Activated gamma-delta T cell treated with Interleukin-2 at 50 U/mL for 16 hours (primary cell): ENCODE measurements around the gene AHNAK2.
A peak's percentile ranks its signal among the peaks of the same experiment; 100 is the strongest.

Experiments
- DNase-seq: peaks from one replicate; pipeline ENCODE4 v3.0.0-alpha.2; 2020

The AHNAK2 gene

DNA sequence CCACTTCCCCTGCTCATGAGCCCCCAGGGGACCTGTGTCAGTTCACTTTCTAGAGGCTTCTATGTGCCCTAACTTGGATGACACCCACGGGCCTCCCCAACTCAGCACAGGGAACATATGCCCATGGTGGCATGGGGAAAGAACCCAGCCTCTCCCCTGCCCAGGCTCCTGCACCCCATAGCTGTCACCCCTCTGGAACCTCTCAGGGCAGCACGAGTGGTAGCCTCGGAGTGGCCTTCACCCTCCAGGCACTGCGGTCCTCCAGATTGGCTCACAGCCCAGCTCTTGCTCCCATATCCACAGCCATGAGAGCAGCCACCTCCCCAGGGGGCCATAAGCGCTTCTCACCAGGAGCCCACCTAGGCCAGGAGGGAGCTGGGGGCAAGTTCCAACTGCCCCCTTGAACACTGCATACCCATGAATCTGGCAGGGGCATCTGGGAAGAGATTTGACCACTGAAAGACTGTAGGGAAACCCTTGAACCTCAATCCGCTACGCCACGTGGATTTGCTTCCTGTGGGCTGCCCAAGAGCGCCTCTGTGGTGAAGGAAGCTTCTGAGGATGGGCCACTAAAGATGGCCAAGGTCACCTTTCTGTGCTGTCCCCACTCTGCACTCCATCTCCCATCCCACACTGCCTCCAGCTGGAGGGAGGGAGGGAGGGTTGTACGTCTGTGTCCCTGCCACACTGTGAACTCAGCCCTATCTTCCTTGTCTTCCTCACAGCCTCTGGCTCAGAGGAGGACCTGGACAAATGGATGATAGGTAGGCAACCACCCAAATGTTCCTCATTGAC is 41.6 kb downstream of the AHNAK2 start:
- no peak for DNase-seq

- DNase-seq, result peak; percentile 2
These were observed 42.2 kb downstream of the AHNAK2 start for GRCh38 chr14:104935955-104936354.

- DNase-seq, result peak; percentile 2
These were observed 43.0 kb downstream of the AHNAK2 start for GRCh38 chr14:104935026-104935650.

GRCh38 chr14:104933746-104934733 is 44.1 kb downstream of the AHNAK2 start:
- peak; percentile 4 for DNase-seq

- peak; percentile 80 for DNase-seq
These were observed 45.2 kb downstream of the AHNAK2 start for GRCh38 chr14:104932676-104933631.

DNA sequence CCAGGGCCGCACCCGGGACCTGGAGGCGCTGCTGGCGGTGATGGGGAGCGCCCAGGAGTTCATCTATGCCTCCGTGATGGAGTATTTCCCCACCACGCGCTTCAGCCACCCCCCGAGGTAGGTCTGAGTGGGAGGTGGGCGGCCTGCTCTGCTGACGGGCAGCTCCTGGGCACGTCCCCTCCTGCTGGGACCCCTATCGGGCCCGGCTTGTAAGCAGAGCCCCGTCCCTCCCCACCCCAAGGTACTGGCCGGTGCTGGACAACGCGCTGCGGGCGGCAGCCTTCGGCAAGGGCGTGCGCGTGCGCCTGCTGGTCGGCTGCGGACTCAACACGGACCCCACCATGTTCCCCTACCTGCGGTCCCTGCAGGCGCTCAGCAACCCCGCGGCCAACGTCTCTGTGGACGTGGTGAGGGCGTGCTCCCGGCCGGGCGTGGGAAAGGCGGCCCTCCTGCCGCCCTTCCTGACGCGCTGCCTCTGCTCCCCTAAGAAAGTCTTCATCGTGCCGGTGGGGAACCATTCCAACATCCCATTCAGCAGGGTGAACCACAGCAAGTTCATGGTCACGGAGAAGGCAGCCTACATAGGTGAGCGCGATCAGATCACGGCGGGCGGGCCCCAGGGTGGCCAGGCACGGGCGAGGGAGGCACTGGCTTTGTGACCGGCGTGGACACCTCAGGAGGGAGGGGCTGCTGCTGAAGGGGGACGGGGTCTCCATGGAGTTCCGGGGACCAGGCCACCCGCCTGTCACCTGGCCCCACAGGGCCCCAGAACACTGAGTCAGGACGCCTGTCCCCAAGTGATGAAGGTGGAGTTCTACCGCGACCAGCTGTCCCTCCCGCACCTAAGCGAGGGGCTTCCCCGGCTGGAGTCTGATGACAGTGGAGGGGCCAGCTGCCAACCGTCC is 46.2 kb downstream of the AHNAK2 start:
- no peak for DNase-seq

DNA sequence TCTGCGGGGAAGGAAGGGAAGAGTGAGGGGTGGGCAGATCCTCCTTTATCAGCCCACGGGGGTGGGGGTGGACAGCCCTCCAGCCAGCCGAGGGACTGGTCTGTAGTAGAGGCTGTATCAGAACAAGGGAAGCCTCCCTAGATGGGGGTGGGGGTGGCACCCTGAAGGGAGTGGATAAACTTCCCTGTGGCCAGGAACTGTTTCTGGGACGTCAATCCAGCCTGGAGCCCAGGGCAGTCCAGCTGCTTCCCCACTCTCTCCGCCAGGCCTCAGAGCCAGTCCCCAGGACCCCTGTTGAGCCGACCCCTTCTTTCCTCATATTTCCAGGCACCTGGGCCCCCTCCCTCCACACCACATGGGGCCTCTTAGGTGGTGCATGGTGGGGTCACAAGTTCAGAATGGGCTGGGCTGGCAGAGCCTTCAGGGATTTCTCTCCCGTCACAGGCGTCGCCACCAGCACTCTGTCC is 46.8 kb downstream of the AHNAK2 start:
- no peak for DNase-seq

DNA sequence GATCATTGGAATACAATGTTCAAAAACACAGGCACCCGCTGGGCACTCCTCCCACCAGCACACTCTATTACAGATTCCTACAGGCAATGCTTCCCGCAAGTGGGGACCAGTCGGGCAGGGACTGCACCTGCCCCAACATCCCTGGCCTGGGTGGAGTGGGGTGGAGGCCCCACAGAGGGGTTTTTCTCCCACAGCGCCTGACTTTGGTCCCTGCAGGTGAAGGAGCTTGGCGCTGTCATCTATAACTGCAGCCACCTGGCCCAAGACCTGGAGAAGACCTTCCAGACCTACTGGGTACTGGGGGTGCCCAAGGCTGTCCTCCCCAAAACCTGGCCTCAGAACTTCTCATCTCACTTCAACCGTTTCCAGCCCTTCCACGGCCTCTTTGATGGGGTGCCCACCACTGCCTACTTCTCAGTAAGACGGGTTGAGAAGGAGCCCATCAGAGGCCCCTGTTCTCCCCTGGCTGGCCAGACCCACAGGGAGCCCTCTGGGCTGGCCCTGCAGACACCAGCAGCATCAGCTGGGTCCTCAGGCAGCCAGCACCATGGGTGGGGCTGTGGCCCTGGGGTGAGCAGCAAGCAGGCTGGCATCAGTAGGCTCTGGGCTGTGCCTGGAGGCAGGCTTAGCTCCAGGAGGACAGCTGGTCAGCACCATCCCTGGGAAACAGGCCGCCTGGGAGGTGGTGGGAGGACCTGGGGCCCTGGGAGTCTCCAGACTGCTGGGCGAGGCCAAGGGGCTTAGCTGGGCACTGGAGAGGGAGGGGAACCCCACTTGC is 47.5 kb downstream of the AHNAK2 start:
- no peak for DNase-seq

- DNase-seq, result no peak
These were observed 48.6 kb downstream of the AHNAK2 start for GRCh38 chr14:104929268-104930230.

DNA sequence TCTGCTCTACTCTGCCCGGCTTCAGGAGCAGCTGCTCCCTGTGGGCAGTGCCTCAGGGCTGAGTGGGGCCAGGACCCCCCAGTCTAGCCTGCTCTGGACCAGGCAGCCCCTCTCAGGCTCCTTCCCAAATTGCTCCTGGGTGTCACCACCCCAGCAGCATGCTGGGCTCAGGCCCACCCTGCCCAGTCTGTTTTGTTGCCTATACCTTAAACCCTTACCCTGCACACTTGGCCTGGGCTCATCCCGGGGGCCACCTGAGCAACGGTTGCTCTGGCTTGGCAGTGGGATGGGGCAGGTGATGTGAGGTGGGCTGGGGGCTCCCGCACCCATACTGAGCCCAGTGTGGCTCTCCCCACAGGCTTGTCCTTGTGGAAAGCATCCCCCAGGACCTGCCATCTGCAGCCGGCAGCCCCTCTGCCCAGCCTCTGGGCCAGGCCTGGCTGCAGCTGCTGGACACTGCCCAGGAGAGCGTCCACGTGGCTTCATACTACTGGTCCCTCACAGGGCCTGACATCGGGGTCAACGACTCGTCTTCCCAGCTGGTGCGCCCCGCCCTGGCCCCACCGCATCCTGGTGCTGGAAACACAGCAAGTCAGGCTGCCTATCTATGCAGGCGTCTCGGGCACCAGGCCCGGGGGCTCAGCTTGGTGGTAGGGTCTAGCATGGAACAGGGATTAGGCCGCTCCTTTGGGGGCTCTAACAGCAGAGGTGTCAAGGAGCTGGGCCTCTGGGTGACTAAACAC is 49.6 kb downstream of the AHNAK2 start:
- DNase-seq, result no peak

- DNase-seq, result no peak
These were observed 50.3 kb downstream of the AHNAK2 start for GRCh38 chr14:104927901-104928300.

- no peak for DNase-seq
These were observed 50.8 kb downstream of the AHNAK2 start for GRCh38 chr14:104927432-104927816.

DNA sequence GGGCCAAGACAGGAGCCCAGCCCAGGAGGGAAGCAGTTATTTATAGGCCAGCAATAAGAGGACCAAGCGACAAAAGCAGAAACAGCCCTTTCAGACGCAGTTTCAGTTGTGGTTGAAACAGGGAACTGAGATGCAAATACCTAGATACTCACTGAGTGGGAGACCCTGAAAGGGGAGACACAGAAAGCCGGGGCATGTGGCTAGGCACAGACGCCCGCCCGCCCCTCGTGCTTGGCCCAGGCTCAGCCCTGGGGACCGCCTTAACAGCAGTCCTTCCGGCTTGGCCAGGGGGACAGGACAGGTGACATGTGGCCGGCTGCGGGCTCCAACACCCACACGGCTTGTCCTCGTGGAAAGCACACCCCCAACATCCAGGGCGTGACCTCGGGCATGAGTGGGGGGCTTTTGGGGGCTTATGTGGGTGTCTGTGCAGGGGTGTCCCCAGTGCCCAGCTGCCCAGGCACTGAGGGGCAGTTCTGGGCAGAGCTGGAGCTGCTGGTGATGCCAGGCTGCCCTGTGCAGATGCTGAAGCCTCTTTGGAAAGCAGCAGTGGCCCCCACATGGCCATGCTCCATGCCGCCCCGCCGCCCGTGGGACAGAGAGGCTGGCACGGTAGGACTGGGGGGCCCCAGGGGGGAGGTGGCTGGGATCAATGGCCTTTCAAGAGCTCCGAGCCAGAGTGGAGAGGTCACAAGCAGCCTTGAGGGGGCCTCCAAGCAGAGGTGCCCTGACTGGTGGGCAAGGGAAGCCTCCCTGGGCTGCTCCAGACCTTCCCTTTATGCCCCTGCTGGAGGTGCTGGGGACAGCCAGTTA is 51.3 kb downstream of the AHNAK2 start:
- no peak for DNase-seq

GRCh38 chr14:104925855-104926609 is 52.1 kb downstream of the AHNAK2 start:
- no peak for DNase-seq

DNA sequence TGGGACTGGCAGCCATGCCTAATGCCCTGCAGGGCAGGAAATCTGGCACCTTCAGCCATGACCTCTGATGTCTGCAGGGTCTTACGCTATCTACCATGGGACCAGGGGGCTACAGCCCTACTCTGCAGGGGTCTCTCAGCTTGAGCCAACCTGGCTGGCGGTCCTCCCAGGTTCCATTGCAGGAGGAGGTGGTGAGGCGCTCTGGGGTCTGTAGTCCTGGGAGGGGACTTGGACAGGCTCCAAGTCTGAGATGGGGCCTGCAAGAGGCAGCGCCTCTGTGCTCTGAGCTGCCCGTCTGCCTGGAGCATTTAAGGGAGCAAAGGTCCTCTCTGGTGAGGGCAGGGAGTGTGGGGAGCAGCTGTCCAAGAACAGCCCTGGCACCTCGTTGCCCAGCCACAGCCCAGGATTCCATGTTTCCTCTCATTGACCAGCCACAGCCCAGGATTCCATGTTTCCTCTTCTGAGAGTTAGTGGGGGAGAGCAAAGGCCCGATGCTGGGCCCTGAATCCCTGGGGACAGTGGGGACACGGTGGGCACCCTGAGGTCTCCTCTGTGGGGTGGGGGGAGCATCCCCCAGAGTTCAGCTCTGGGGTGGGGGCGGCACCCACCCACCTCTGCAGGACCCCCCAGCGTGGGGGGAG is 52.8 kb downstream of the AHNAK2 start:
- DNase-seq, result no peak
